Colonic mucosa (tissue), 4 donors: ENCODE results near the gene NTF3. TPM values are rescaled to one million over a fixed set of nuclear protein-coding genes. Genes with fewer than 3 reads are reported as not detected.
"Not testable (repeated sequence)": the region's sequence is repeated elsewhere in the genome, so short reads cannot be mapped to it uniquely, and the experiment has no call there.

Experiments used
- DNase-seq: peaks from one replicate; pipeline ENCODE4 v3.0.0-alpha.2; 2020
- H3K27ac ChIP-seq: fragments of 200-600 bp; one replicate; pipeline ENCODE4 v1.8.0; 2021
- H3K27me3 ChIP-seq: fragments of 200-600 bp; one replicate; pipeline ENCODE4 v1.8.0; 2021
- H3K36me3 ChIP-seq: fragments of 200-600 bp; one replicate; pipeline ENCODE4 v1.8.0; 2021
- H3K4me1 ChIP-seq: fragments of 200-600 bp; one replicate; pipeline ENCODE4 v1.8.0; 2021; ENCODE audit warnings: mild to moderate bottlenecking
- H3K4me3 ChIP-seq: fragments of 200-600 bp; one replicate; pipeline ENCODE4 v1.8.0; 2021
- H3K9ac ChIP-seq, 2 donors: one replicate each; pipeline ENCODE4 v1.7.0; 2013; ENCODE audit warnings: control low read depth in 2 of 2, low read depth in 2 of 2, low read length in 2 of 2
- H3K9me3 ChIP-seq: fragments of 200-600 bp; one replicate; pipeline ENCODE4 v1.8.0; 2021
- intact Hi-C: fragments of 100-400 bp; cut with DNase I; formaldehyde crosslinking; loops from one replicate; pipeline ENCODE4 v1.14.1; 2022
- total RNA-seq, 2 donors: library from RNA; stranded (reverse); fragmentation: NEBNext Ultra II Directional in 1 of 2; extraction: Animal tissue kit (Norgen Biotek cat#: 25700) in 1 of 2; gene quantifications; one replicate each; pipeline ENCODE4 v1.2.1, GENCODE V29; 2021
- TF ChIP-seq, protein P1 (sequence below): fragments of 200-600 bp; IDR thresholded peaks from one replicate; pipeline ENCODE4 v1.8.0; 2022; ENCODE audit warnings: antibody characterized with exemption, mild to moderate bottlenecking
- donor health status: healthy.
- donor health status: DM: no; HTN: no; CAD: no.
- donor health status: DM: no; HTN: no; CAD: no.

Gene NTF3
- total RNA-seq, 2 donors from 2014 or later, result 0.37 to 0.49 TPM

DNA sequence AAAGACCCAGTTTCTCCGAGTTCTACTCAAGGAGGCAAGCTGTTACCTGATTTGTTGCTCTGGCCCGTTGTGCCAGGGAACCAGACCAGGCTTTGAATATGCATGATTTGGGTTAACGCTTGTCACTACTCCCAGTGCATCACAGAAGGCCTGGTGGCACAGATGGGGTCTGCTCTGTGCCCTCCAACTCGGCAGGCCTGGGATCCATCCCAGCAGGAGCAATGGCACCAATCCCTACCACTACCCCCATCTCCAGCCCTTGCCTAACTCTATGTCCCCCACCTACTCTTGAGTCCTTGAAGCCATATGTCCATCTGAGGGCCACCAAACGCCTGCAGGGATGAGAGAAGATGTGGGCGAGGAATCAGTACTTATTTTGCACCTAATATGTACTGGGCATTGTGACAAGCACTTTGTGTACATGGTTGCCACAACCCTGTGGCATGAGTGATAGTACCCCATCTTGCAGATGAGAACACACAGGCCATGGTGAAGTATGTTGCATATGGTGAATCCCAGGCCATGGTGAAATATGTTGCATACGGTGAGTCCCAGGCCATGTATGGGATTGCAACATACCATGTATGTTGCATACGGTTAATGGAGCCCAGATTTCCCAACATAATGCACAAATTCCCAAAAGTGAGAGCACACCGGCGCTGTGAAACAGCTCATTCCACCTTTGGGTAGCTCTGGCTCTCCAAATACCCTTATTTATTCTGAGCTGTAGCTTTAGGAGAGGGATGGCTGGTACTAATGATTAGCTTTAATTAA, 102.7 kb downstream of the NTF3 start:
- Histone ChIP-seq H3K4me3 (no peak overlapping the region), H3K27me3 (no peaks in the 10 kb centered on the region), H3K9ac (no peak overlapping the region), H3K27ac (no peak overlapping the region), H3K4me1 (no peaks in the 10 kb centered on the region), H3K36me3 (no peaks in the 10 kb centered on the region), H3K9me3 (no peaks in the 10 kb centered on the region)
- TF ChIP-seq, protein P1, sequence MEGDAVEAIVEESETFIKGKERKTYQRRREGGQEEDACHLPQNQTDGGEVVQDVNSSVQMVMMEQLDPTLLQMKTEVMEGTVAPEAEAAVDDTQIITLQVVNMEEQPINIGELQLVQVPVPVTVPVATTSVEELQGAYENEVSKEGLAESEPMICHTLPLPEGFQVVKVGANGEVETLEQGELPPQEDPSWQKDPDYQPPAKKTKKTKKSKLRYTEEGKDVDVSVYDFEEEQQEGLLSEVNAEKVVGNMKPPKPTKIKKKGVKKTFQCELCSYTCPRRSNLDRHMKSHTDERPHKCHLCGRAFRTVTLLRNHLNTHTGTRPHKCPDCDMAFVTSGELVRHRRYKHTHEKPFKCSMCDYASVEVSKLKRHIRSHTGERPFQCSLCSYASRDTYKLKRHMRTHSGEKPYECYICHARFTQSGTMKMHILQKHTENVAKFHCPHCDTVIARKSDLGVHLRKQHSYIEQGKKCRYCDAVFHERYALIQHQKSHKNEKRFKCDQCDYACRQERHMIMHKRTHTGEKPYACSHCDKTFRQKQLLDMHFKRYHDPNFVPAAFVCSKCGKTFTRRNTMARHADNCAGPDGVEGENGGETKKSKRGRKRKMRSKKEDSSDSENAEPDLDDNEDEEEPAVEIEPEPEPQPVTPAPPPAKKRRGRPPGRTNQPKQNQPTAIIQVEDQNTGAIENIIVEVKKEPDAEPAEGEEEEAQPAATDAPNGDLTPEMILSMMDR, result no peak
- no peak for DNase-seq
- intact Hi-C loops, result no loop called here

DNA sequence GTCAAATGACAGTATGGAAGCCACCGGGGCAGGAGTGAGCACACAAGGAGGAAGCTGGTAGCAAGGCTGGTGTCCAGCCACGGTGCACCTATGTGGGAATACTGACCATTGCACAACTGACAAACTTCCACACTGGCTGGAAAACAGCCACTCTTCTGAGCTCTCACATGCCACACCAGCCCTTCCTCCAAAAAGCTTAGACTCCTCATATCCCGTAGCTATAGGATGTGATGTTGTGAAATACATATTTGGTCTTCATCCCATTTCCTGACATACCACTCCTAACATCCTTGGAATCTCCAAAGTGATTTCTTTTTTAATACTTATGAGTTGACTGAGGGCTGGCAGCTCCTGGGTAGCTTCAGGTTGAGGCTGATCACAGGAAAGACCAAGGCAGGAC, 103.6 kb downstream of the NTF3 start:
- H3K9me3 ChIP-seq, result no peaks in the 10 kb centered on the region
- DNase-seq, result no peak
- TF ChIP-seq, protein P1, result no peak

DNA sequence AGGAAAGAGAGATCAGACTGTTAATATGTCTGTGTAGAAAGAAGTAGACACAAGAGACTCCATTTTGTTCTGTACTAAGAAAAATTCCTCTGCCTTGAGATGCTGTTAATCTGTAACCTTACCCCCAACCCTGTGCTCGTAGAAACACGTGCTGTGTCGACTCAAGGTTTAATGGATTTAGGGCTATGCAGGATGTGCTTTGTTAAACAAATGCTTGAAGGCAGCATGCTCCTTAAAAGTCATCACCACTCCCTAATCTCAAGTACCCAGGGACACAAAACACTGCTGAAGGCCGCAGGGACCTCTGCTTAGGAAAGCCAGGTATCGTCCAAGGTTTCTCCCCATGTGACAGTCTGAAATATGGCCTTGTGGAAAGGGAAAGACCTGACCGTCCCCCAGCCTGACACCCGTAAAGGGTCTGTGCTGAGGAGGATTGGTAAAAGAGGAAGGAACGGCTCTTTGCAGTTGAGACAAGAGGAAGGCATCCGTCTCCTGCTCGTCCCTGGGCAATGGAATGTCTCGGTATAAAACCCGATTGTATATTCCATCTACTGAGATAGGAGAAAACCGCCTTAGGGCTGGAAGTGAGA, 105.2 kb downstream of the NTF3 start:
- H3K4me1 ChIP-seq, H3K27ac ChIP-seq, H3K27me3 ChIP-seq, H3K4me3 ChIP-seq, H3K9ac ChIP-seq, intact Hi-C loops, H3K9me3 ChIP-seq, DNase-seq, H3K36me3 ChIP-seq: not testable (repeated sequence)

More for the DNA sequence above, 103.6 kb downstream of the NTF3 start:
- Histone ChIP-seq H3K4me3 (no peak overlapping the region), H3K27ac (no peak overlapping the region), H3K4me1 (no peaks in the 10 kb centered on the region), H3K9ac (no peak overlapping the region), H3K27me3 (no peaks in the 10 kb centered on the region), H3K36me3 (no peaks in the 10 kb centered on the region)
- intact Hi-C loops, result no loop called here

DNA sequence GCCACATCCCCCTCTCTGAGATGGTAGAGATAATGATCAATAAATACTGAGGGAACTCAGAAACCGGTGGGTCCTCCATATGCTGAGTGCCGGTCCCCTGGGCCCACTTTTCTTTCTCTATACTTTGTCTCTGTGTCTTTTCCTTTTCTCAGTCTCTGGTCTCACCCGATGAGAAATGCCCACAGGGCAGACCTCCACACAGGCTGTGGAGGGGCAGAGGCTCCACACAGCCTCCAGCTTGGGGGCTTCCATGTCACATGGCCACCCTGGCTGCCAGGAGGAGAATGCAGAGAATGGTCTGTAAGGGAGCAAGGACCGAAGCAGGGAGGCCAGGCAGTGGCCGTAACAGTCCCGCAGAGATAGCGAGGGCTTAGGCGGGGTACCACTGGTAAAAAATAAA, 105.9 kb downstream of the NTF3 start:
- intact Hi-C loops, result no loop called here
- DNase-seq, result no peak
- TF ChIP-seq, protein P1, result no peak

More for the DNA sequence above, 105.9 kb downstream of the NTF3 start:
- no peaks in the 10 kb centered on the region for H3K27me3 ChIP-seq
- no peak overlapping the region for H3K9ac ChIP-seq
- no peaks in the 10 kb centered on the region for H3K4me1 ChIP-seq
- H3K9me3 ChIP-seq, result no peaks in the 10 kb centered on the region
- no peak overlapping the region for H3K4me3 ChIP-seq
- no peaks in the 10 kb centered on the region for H3K36me3 ChIP-seq
- H3K27ac ChIP-seq, result no peak overlapping the region
